Measurements from ENCODE around the gene RELN.

The RELN gene

DNA sequence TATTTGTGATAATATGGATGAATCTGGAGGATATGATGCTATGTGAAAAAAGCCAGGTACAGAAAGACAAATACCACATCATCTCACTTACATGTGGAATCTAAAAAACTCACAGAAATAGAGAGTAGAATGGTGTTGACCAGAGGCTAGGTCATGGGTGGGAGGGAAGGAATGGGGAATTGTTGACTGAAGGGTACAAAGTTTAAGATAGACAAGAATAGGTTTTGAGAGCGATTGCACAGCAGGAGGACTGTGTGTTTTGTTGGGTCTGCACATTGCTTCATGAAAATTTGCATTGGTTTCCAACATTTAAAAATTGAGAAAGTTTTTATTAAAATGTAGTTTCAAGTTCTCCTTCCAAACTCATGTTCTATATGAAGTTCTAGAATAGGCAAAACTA lies 551.8 kb downstream of the RELN start:
- no peak for TF ChIP-seq TCF4 (CRISPR knock-in tag; IDR thresholded peaks at IDR 0.05; ENCODE audit: borderline replicate concordance)
- TF ChIP-seq ZC3H10 (CRISPR knock-in tag; IDR thresholded peaks at IDR 0.05) = no peak
- TF ChIP-seq GLIS3 (CRISPR knock-in tag; IDR thresholded peaks at IDR 0.05) = no peak
- TF ChIP-seq SNAI2 (CRISPR knock-in tag; IDR thresholded peaks at IDR 0.05) = no peak
- no peak for TF ChIP-seq TOX (CRISPR knock-in tag; IDR thresholded peaks at IDR 0.05; ENCODE audit: borderline replicate concordance)
- no peak for TF ChIP-seq OSR1 (CRISPR knock-in tag; IDR thresholded peaks at IDR 0.05)
- TF ChIP-seq ARNTL (CRISPR knock-in tag; IDR thresholded peaks at IDR 0.05; ENCODE audit: borderline replicate concordance, low read depth) = no peak
- no peak for TF ChIP-seq RARB (CRISPR knock-in tag; IDR thresholded peaks at IDR 0.05)
- TF ChIP-seq, protein P1, sequence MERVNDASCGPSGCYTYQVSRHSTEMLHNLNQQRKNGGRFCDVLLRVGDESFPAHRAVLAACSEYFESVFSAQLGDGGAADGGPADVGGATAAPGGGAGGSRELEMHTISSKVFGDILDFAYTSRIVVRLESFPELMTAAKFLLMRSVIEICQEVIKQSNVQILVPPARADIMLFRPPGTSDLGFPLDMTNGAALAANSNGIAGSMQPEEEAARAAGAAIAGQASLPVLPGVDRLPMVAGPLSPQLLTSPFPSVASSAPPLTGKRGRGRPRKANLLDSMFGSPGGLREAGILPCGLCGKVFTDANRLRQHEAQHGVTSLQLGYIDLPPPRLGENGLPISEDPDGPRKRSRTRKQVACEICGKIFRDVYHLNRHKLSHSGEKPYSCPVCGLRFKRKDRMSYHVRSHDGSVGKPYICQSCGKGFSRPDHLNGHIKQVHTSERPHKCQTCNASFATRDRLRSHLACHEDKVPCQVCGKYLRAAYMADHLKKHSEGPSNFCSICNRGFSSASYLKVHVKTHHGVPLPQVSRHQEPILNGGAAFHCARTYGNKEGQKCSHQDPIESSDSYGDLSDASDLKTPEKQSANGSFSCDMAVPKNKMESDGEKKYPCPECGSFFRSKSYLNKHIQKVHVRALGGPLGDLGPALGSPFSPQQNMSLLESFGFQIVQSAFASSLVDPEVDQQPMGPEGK (CRISPR knock-in tag; IDR thresholded peaks at IDR 0.05; ENCODE audit: borderline replicate concordance) = no peak
- TF ChIP-seq PPARA (CRISPR knock-in tag; IDR thresholded peaks at IDR 0.05; ENCODE audit: borderline replicate concordance) = no peak
- TF ChIP-seq ZNF8 (CRISPR knock-in tag; IDR thresholded peaks at IDR 0.05) = no peak
- no peak for TF ChIP-seq ISL1 (CRISPR knock-in tag; IDR thresholded peaks at IDR 0.05)
- ATAC-seq = no peak

DNA sequence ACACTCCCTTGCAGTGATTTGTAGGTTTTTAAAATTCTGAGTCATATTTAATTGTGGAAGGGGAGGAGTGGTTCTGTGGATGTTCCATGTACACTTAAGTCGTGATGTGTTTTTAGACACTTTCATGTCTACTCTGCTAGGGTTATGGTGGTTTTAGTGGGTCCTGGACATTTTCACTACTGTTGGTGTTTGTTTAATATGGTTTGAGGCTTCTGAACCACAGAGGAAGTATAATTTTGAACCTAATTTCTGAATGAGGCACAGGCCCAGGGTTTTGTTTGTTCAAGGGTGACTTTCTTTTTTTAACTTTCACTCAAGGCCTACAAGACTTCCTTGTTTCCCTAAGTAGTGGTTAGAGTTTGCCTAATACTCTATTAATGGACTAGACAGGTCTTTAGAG lies 556.7 kb downstream of the RELN start:
- no peak for ATAC-seq
- TF ChIP-seq, protein P2, sequence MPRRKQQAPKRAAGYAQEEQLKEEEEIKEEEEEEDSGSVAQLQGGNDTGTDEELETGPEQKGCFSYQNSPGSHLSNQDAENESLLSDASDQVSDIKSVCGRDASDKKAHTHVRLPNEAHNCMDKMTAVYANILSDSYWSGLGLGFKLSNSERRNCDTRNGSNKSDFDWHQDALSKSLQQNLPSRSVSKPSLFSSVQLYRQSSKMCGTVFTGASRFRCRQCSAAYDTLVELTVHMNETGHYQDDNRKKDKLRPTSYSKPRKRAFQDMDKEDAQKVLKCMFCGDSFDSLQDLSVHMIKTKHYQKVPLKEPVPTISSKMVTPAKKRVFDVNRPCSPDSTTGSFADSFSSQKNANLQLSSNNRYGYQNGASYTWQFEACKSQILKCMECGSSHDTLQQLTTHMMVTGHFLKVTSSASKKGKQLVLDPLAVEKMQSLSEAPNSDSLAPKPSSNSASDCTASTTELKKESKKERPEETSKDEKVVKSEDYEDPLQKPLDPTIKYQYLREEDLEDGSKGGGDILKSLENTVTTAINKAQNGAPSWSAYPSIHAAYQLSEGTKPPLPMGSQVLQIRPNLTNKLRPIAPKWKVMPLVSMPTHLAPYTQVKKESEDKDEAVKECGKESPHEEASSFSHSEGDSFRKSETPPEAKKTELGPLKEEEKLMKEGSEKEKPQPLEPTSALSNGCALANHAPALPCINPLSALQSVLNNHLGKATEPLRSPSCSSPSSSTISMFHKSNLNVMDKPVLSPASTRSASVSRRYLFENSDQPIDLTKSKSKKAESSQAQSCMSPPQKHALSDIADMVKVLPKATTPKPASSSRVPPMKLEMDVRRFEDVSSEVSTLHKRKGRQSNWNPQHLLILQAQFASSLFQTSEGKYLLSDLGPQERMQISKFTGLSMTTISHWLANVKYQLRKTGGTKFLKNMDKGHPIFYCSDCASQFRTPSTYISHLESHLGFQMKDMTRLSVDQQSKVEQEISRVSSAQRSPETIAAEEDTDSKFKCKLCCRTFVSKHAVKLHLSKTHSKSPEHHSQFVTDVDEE (CRISPR knock-in tag; IDR thresholded peaks at IDR 0.05) = no peak
- TF ChIP-seq, protein P3, sequence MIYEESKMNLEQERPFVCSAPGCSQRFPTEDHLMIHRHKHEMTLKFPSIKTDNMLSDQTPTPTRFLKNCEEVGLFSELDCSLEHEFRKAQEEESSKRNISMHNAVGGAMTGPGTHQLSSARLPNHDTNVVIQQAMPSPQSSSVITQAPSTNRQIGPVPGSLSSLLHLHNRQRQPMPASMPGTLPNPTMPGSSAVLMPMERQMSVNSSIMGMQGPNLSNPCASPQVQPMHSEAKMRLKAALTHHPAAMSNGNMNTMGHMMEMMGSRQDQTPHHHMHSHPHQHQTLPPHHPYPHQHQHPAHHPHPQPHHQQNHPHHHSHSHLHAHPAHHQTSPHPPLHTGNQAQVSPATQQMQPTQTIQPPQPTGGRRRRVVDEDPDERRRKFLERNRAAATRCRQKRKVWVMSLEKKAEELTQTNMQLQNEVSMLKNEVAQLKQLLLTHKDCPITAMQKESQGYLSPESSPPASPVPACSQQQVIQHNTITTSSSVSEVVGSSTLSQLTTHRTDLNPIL (CRISPR knock-in tag; IDR thresholded peaks at IDR 0.05; ENCODE audit: low read depth) = no peak
- no peak for TF ChIP-seq ZNF70 (CRISPR knock-in tag; IDR thresholded peaks at IDR 0.05)
- no peak for TF ChIP-seq GLIS3 (CRISPR knock-in tag; IDR thresholded peaks at IDR 0.05)

DNA sequence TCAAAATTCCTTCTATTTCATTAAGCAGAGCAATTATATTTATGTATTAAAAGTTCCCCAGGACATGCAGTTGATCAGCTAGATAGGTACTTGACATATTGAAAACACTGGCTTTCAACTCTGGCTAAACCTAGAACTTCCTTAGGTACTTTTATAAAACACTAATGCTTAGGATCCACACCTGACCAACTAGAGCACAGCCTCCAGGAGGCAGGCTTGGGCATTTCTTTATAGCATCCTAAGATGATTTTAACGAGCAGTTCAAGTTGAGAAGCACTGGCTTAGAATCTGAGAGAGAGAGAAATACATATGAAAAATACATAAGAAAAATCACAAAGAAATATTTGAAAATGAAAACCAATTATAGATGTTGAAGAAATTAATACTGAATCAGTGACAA lies 564.3 kb downstream of the RELN start:
- ATAC-seq = no peak
- TF ChIP-seq BACH2 (CRISPR knock-in tag; IDR thresholded peaks at IDR 0.05; ENCODE audit: borderline replicate concordance) (no peak), TOX (CRISPR knock-in tag; IDR thresholded peaks at IDR 0.05; ENCODE audit: borderline replicate concordance) (no peak), ZC3H10 (CRISPR knock-in tag; IDR thresholded peaks at IDR 0.05) (no peak), CSDC2 (CRISPR knock-in tag; IDR thresholded peaks at IDR 0.05) (no peak), OSR1 (CRISPR knock-in tag; IDR thresholded peaks at IDR 0.05) (no peak), ZFP30 (CRISPR knock-in tag; IDR thresholded peaks at IDR 0.05) (no peak), RARB (CRISPR knock-in tag; IDR thresholded peaks at IDR 0.05) (no peak), GLIS3 (CRISPR knock-in tag; IDR thresholded peaks at IDR 0.05) (no peak), PPARA (CRISPR knock-in tag; IDR thresholded peaks at IDR 0.05; ENCODE audit: borderline replicate concordance) (no peak), ZNF70 (CRISPR knock-in tag; IDR thresholded peaks at IDR 0.05) (no peak), ARNTL (CRISPR knock-in tag; IDR thresholded peaks at IDR 0.05; ENCODE audit: borderline replicate concordance, low read depth) (no peak)
- TF ChIP-seq, protein P2 (CRISPR knock-in tag; IDR thresholded peaks at IDR 0.05) = no peak
- TF ChIP-seq, protein P4, sequence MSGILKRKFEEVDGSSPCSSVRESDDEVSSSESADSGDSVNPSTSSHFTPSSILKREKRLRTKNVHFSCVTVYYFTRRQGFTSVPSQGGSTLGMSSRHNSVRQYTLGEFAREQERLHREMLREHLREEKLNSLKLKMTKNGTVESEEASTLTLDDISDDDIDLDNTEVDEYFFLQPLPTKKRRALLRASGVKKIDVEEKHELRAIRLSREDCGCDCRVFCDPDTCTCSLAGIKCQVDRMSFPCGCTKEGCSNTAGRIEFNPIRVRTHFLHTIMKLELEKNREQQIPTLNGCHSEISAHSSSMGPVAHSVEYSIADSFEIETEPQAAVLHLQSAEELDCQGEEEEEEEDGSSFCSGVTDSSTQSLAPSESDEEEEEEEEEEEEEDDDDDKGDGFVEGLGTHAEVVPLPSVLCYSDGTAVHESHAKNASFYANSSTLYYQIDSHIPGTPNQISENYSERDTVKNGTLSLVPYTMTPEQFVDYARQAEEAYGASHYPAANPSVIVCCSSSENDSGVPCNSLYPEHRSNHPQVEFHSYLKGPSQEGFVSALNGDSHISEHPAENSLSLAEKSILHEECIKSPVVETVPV (CRISPR knock-in tag; IDR thresholded peaks at IDR 0.05) = no peak
- TF ChIP-seq, protein P3 (CRISPR knock-in tag; IDR thresholded peaks at IDR 0.05; ENCODE audit: low read depth) = no peak
- TF ChIP-seq, protein P1 (CRISPR knock-in tag; IDR thresholded peaks at IDR 0.05; ENCODE audit: borderline replicate concordance) = no peak

Data from SK-N-SH treated with all-trans-retinoic acid at 6 μM for 48 hours (cell line).